NCI-H446 (cell line): ENCODE measurements around the gene FAM131B.

Experiments
- DNase-seq, 2 experiments: peaks; one replicate each; lab custom pipeline; 2025; lab: John Stamatoyannopoulos, UW

Gene FAM131B

GRCh38 chr7:143322760-143323633 is 39.5 kb downstream of the FAM131B start:
- DNase-seq = no peak

DNA sequence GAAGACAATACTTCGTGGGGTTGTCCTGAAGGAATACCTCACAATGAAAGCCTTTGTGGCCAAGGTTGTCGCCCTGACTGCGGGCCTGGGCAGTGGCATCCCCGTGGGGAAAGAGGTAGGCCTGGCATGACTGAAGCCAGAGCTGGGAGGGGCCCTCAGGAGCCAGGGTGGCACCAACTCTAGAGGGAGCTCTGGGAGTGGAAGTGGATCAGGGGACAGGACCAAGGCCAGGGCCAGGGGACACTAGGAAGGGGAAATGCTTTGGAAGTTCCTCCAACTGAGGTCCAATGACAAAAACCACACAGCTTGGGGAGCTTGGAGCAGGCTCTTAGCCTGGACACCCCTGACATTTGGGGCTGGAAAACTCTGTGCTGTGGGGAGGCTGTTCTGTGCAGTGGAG is 40.8 kb downstream of the FAM131B start:
- no peak for DNase-seq

DNA sequence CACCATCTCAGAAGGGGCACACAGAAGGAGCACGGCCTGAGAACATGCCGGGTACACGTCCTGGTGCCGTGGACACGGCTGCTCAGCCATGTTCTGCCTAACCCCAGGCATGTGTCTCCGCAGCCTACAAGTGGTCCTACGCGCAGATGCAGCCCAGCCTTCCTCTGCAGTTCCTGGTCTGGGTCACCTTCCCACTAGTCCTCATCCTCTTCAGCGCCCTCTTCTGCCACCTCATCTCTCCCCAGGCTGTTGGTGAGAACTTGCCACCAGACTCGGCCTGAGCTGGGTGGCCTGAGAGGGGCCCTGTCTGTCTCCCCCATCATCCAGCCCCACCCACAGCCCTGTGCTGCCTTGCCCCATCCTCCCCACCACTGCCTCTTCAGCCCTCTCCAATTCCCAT is 41.3 kb downstream of the FAM131B start:
- DNase-seq = no peak

- no peak for DNase-seq
Measured at GRCh38 chr7:143320620-143321019, 41.9 kb downstream of the FAM131B start.

DNA sequence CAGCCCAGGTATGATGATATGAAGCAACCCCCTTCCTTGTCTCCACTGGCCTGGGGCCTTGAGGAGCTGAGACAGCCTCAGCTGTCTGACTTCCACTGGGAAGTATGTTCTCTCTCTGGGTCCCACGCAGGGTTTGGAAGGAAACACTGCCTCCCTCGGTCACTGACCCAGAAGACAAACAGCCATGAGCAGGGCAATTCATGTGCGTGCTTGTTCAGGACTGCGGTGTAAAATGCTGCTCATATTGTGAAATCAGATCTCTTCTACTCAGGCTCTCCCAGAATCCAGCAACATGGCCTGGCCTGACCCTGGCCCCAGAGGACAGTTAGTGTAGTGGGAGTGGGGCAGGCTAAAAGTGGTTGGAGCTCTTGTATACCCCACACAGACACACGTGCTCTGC is 43.9 kb downstream of the FAM131B start:
- no peak for DNase-seq

- DNase-seq = no peak
Measured at GRCh38 chr7:143316492-143316891, 46.0 kb downstream of the FAM131B start.

GRCh38 chr7:143315776-143316175 is 46.7 kb downstream of the FAM131B start, which contains the start of gene CLCN1:
Gene CLCN1, plus strand, starts transcription at chr7:143316111. Its CDS starts 102 bp downstream, at chr7:143316213.
- no peak for DNase-seq

DNA sequence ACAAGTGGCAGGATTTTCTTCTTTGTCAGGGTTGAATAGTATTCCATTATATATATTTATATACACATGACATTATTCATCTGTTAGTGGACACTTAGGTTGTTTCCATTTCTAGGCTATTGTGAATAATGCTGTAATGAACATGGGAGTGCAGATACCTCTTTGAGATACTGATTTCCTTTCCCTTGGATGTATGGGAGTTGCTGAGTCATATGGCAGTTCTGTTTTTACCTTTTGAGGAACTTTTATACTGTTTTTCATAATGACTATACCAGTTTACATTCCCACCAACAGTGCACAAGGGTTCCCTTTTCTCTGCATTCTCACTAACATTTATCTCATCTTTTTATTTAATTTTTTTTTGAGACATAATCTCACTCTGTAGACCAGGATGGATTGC is 48.4 kb downstream of the FAM131B start:
- no peak for DNase-seq

DNA sequence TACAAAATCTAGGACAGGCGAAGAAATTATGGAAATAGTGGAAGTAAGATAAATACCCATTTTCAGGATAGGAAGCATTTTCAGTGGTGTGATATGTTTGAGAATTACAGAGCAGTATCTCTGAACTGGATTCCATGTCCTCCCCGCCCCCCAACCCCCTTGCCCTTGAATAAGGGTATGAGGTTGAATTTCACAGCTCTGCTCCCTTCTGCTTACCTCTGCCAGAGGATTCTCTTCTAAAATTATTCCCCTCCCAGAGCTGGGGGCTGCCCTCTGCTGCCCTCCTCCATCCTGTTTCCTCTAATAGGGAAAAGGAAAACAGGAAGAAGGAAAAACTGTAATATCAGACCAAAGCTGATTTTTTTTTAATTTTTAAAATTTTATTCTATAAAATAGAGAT is 53.9 kb downstream of the FAM131B start:
- no peak for DNase-seq

DNA sequence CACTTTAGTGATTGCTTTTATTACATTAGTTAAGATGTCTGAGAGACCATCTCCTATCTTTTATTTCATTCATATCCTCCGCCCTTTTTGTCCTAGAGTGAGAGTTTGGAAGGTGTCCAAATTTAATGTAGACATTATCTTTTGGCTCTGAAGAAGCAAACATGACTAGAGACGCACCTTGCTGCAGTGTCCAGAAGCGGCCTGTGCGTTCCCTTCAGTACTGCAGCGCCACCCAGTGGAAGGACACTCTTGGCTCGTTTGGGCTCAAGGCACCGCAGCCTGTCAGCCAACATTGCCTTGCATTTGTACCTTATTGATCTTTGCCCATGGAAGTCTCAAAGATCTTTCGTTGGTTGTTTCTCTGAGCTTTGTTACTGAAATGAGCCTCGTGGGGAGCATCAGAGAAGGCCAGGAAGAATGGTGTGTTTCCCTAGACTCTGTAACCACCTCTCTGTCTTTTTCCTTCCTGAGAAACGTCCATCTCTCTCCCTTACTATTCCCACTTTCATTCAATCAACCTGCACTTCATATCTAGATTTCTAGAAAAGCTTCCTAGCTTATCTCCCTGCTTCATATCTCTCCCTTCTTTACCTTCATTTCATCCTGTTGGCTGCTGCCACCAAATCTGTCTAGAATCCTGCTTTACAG is 57.0 kb downstream of the FAM131B start:
- DNase-seq = peak in 1 of 2 experiments; percentile 17

DNA sequence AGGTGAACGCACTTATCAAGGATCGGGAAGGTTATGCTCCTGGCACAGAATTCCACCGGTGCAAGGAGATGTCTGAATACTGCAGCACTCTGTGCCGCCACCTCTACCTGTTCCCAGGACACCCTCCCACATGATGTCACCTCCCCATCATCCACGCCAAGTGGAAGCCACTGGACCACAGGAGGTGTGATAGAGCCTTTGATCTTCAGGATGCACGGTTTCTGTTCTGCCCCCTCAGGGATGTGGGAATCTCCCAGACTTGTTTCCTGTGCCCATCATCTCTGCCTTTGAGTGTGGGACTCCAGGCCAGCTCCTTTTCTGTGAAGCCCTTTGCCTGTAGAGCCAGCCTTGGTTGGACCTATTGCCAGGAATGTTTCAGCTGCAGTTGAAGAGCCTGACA is 57.6 kb downstream of the FAM131B start:
- DNase-seq = no peak

GRCh38 chr7:143303733-143304132 is 58.8 kb downstream of the FAM131B start:
- DNase-seq = no peak
